Hepatic stellate cell (primary cell): ENCODE data around the gene KAZN.
A peak's percentile ranks its signal among the peaks of the same experiment; 100 is the strongest.

Experiments used
- DNase-seq: peaks from one replicate; pipeline ENCODE4 v3.0.0; 2011; ENCODE audit warnings: low spot score

Gene KAZN

DNA sequence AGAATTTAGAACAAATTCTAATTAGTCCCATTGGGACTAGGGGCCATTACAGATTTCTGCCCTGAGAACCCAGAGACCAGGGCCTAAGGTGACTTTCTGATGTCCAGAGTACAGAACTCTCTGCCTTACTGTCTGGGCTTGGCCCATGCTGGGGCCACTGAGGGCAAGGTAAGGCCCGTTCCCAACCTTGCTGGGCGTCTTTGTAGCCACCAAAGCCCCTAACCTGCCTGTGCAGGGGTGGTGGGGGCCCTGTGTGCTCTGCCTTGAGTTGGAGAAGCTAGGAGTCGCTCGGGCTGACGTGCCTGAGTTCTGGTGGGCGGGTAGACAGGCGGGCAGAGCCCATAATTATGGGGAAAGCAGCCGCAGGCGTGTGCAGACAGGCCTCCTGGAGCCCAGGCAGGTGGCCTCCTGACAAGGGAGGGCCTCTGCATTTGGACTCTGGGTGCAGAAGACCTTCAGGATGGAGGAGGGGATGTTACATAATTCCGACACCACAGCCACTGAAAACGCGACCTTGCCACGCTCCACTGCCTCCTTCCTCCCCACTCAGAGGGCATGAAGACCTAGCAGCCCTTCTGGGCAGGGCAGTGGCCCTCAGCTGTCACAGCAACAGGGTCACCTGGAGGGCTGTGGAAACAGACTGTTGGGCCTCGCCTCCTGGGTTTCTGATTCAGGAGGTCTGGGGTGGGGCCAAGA, 315.1 kb downstream of the KAZN start:
- no peak for DNase-seq

- no peak for DNase-seq
These were observed 316.0 kb downstream of the KAZN start for GRCh38 chr1:14914351-14914988.

GRCh38 chr1:14915356-14916054, 317.0 kb downstream of the KAZN start:
- peak; percentile 81 for DNase-seq

GRCh38 chr1:14919289-14919688, 320.8 kb downstream of the KAZN start:
- DNase-seq = no peak

- no peak for DNase-seq
These were observed 321.3 kb downstream of the KAZN start for GRCh38 chr1:14919751-14920150.

DNA sequence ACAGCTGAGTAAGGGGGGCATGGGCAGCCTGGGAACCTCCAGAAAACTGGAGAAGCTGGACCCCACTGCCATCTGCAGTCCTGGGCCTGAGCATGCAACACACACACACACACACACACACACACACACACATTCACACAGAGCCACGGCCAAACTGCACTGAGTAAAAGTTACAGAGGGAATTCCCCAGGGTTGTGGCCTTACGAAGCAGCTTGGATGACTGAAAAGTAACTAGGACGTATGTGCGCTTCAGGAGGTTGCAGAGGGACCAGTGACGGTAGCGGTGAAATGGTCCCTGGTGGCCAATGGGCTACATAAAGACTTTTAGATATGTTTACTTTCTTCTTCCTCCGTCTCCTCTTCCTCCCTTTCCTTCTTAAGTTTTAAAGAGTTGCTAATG, 322.6 kb downstream of the KAZN start:
- peak; percentile 62 for DNase-seq

GRCh38 chr1:14922942-14923726, 324.6 kb downstream of the KAZN start:
- DNase-seq = no peak

- DNase-seq = peak; percentile 96
These were observed 325.4 kb downstream of the KAZN start for GRCh38 chr1:14923727-14924452.

GRCh38 chr1:14924455-14925331, 326.2 kb downstream of the KAZN start:
- peak; percentile 78 for DNase-seq

DNA sequence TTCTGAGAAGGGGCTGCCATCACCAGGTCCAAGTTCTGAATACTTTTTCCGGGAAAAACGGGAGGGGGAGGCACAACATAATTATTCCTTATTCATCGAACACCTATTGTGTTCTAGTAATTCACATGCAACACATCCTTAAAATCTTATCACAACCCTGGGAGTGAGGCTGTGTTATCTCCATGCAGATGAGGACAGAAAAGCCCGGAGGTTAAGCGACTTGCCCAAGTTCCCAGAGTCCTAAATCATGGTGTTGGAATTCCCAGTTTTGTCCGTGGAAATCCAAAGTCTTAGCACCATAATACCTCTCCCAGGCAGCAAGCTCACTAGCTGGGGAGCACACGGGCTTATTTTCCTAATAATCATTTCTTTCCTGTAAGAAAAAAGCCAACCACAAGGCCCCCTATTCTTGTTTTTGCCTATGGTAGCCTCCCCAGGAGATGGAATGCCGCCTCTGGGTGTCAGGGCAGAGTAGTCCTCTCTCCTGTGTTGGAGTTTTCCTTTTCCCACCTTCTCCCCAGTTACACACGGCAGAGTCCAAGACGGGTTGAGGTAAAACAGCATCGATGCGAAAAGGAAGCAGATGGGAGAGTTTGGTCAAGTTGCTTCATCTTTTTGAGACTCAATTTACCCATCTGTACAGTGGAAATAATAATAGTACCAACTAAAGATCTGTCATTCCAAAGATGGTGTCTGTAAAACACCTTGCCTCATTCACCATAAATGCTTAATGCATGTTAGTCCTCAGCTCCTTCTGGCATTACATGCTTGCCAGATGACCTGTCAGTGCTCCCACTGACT, 327.1 kb downstream of the KAZN start:
- DNase-seq = no peak

- peak; percentile 96 for DNase-seq
These were observed 327.7 kb downstream of the KAZN start for GRCh38 chr1:14926229-14926628.

GRCh38 chr1:14926818-14927575, 328.5 kb downstream of the KAZN start:
- DNase-seq = no peak

DNA sequence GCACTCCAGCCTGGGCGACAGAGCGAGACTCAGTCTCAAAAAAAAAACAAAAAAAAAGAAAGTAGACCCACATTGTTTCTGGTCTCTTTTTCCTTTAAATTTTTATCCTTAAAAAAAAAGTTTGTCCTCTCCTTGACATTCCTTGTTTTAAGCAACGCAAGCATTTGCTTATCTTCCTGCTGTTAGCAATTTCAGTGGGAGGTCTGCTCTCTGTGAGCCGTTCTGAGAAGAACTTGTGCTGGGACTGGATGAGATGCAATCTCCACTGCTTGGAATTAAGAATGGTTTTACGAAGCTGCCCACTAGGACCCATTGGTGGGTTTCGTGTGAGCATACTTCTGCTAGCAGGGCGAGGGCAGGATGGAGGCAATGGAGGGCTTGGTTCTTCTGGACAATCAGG, 329.9 kb downstream of the KAZN start:
- no peak for DNase-seq

GRCh38 chr1:14928886-14929546, 330.5 kb downstream of the KAZN start:
- DNase-seq = no peak

DNA sequence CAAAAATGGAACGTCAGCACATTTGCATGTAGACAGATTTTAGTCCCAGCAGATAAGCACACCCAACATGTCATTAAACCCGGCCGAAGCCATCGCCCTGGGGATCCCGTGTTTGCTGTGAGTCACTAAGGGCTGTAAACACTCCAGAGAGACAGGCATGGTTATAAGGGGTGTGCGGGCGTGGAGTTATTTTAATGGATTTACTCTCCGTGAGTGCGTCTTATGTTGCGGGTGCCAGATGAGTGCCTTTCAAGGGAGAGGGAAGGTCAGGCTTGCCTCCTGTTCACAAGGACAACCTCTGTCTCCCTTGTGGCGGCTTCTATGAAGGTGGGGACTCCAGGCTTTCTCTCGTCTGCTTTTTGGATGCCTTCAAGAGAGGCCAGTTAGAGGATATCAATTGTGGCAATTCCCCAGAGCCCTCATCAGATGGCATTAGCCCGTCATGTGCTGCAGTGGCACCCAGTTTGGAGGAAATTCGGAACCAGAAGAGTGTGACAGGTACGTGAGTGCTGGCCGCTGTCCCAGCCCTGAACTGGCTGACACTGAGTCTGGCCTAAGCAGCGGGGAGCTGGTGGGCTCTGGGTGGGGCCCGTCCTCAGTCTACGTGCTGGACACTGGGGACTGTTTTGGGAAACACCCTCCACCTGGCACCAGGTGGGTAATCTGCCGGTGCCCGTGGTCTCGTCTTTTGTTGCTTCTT, 331.2 kb downstream of the KAZN start:
- DNase-seq = peak; percentile 92

DNA sequence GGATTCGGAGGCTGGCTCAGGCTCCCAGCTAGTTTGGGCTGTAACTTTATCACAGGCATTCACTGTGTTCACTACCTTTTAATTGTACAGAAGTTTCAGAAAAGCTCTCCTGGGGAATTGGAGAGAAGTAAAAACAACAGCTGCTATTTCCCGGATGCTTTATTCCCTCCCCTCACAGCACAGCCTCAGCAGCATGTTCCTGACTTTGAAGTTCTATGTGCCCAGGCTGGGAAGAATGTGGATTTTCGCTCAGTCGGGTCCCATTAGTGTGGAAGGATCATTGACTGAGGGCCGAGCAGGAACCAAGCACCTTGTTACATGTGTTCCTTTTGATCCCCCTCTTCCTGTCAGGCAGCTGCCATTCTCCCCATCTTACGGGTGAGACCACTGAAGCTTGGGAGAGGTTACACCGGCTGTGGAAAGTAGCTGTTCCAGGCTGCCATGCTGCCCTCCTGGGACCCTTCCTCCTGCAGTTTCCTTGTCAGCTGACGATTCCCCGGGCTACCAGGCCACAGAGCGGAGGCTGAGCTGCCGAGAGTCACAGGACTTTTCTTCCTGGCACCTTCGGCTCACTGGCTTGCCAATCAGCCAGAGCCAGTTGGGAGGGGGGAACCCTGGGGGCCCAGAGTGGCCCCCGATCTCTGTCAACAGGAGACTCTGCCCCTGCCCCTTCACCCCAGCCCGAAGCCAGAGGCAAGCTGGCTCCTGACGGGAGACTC, 331.9 kb downstream of the KAZN start:
- DNase-seq = no peak

DNA sequence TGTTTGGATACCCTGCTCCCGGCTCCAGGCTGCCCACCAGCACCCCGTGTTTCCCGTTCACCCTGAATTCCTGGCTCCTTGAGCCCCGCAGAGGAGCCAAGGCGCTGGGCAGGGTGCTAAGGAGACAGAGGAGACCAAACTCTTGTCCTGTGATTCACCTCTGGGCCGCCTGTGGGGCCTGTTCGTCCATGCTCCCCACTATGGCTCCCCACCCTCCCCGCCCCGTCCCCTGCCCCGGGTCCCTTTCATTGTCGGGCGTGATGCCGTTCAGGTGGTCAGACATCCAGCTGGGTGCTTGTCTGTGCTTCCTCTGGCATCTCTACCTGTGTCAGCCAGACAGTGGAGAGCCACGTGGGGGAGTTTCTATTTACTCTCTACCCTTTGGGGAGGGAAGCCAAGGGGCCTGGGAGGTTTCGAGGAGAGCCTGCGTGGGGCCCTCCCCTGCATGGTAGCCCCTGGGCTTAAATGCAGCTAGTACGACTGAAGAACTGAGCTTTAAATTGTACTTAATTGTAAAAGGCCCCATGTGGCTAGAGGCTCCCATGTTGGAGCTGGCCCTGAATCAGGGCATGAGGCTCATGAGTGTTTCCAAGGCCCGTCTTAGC, 333.7 kb downstream of the KAZN start:
- no peak for DNase-seq
